GM18505 (cell line): ENCODE data around the gene C12orf75.
"Not testable (repeated sequence)": the region's sequence is repeated elsewhere in the genome, so short reads cannot be mapped to it uniquely, and the experiment has no call there.

Experiments
- ATAC-seq: cut with Tn5 transposase; IDR thresholded peaks from one replicate; pipeline ENCODE4 v1.9.1; 2021; ENCODE audit not compliant: unreplicated experiment
- POLR2A ChIP-seq: IDR thresholded peaks from 4 replicates; pipeline ENCODE4 v1.6.1; 2011; ENCODE audit warnings: borderline replicate concordance; ENCODE audit not compliant: insufficient read depth, insufficient read length; ENCODE audit errors: extremely low read depth

The C12orf75 gene

GRCh38 chr12:105334582-105334981, 4.1 kb downstream of the C12orf75 start:
- TF ChIP-seq POLR2A, result no peak
- no peak for ATAC-seq

DNA sequence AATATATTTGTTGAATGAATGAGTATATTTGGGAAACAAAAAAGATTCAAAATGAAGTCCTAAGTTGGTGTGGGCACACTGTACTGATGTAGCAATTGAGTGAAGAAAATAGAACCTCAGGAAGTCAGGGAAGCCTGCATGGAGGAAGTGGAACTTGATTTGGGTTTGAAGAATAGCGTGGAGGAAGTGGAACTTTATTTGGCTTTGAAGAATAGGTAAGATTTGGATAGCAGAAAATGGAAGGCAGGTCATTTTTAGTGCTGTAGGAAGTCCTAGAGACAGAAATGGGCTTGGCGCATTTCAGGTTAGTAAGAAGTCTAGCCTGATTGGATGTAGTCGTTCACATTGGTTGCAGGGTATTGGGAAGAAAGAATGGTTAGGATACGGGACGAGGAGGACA, 5.4 kb downstream of the C12orf75 start:
- ATAC-seq, result no peak
- TF ChIP-seq POLR2A, result no peak

- no peak for ATAC-seq
Measured at GRCh38 chr12:105336411-105336810, 5.9 kb downstream of the C12orf75 start.

GRCh38 chr12:105337391-105337790, 6.9 kb downstream of the C12orf75 start:
- no peak for ATAC-seq
- TF ChIP-seq POLR2A, result no peak

More at GRCh38 chr12:105336411-105336810, 5.9 kb downstream of the C12orf75 start:
- TF ChIP-seq POLR2A, result no peak

- ATAC-seq, result no peak
- no peak for TF ChIP-seq POLR2A
Measured at GRCh38 chr12:105338966-105339365, 8.5 kb downstream of the C12orf75 start.

DNA sequence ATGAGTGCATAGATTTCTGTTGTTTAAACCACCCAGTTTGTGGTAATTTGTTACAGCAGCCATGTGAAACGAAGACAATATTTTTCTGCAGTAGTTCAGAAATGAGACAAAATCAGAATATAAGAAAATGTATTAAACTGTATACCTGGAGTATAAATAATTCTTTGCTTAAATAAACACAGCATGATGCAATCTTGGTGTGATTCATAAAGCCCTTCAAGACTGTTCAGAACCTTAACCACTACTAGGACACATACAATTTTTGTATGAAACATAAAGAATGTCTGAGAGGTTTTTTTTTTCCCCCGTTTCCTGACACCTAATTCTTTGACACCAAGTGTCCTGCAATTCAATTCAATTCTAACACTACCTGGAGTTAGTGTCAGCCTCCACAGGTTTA, 10.5 kb downstream of the C12orf75 start:
- no peak for TF ChIP-seq POLR2A
- ATAC-seq, result no peak

DNA sequence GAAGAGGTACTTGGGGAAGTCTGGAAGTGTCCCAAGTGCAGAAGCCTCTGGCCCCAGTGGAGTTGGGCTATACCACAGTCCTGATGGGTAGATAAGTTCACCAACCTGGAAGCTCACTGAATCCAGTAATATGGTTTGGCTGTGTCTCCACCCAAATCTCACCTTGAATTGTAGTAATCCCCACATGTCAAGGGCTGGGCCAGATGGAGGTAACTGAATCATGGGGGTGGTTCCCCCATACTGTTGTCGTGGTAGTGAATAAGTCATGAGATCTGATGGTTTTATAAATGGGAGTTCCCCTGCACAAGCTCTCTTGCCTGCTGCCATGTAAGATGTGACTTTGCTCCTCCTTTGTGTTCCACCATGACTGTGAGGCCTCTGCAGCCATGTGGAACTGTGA, 11.1 kb downstream of the C12orf75 start:
- not testable (repeated sequence) for ATAC-seq

GRCh38 chr12:105342464-105342863, 12.0 kb downstream of the C12orf75 start:
- ATAC-seq, result no peak
- TF ChIP-seq POLR2A, result no peak

DNA sequence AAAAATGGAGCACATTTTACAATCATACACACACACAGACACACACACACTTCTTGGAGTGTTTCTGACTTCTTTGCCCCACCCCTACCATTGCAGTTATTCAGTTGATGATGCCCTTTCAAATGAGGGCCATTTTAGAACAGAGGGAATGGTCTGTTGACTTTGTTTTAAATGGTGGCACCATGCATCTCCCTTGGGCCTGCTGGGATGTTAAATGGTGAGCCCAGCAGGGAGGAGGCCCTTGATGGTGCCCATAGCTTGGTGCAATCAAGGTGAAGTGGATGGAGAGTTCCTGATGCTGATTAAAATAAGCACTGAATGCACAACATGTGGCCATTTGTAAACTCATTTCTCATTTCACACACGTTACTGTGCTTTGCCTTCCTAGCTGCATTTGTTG, 13.3 kb downstream of the C12orf75 start:
- TF ChIP-seq POLR2A, result no peak
- ATAC-seq, result no peak

- TF ChIP-seq POLR2A, result no peak
- ATAC-seq, result no peak
Measured at GRCh38 chr12:105347499-105347898, 17.0 kb downstream of the C12orf75 start.

DNA sequence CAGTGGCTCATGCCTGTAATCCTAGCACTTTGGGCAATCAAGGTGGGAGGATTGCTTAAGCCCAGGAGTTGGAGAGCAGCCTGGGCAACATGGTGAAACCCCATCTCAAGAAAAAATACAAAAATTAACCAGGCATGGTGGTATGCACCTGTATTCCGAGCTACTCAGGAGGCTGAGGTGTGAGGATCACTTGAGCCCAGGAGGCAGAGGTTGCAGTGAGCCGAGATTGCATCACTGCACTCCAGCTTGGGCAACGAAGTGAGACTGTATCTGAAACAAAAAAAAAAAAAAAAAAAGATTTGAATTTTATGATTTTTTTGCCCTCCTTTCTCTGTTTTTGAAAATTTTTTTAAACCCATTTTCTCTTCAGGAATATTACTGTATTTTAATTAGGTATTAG, 17.7 kb downstream of the C12orf75 start:
- no peak for TF ChIP-seq POLR2A
- no peak for ATAC-seq

DNA sequence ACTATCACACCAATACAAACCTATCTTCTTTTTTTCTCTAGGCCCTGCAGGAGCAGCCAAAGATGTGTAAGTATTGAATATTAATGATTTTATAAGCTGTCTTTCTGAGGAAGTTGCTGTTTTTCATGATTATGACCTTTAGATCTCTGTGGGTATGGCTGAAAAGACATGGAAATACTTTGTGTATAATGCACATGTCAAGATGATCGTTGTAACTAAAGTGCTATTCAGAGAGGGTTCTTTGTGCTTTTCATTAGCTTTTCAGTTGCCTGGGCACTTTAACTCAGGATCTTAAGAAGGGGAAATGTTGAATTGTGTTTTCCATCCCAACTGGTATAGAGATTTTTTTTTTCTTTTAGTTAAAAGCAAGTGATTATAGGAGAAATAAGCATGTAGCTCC, 18.1 kb downstream of the C12orf75 start:
- no peak for TF ChIP-seq POLR2A
- no peak for ATAC-seq

- no peak for TF ChIP-seq POLR2A
- no peak for ATAC-seq
Measured at GRCh38 chr12:105349138-105349537, 18.6 kb downstream of the C12orf75 start.

DNA sequence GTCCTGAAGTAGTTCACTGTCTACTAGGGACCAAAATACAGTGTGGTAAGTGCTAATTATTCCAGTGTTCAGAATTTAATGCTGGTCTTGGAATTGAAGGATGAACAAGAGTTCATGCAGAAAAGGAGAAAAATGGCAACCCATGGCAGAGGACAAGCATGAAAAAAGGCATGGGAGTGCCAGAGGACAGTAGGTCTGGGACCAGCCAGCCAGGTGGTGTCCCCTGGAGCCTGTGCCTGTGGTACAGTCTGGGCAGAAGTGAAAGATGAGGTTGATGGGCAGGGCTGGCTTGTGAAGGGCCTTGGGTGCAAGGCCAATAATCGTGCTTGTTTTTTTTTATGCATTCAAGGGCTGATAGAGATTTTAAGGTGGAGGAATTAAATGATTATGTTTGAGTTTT, 21.0 kb downstream of the C12orf75 start:
- peak; percentile 36 for ATAC-seq
- TF ChIP-seq POLR2A, result no peak

DNA sequence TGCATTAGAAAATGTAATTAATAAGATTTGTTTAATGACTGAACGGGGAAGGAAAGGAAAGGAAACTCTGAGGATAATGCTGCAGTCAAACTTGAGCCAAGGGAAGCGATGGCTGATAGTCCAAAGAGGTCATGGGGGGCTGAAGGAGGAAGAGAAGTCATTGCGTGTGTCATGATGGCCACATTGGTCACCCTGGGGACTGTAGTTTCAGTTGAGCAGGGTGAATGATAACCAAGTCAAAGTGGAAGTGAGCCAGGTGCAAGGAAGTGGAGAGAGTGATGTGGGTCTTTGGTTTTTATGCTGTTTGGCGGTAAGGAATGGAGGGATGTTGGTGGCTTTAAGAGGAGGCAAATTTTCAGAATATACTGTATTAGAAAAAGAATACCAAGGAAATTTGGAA, 21.6 kb downstream of the C12orf75 start:
- no peak for TF ChIP-seq POLR2A
- peak; percentile 71 for ATAC-seq
